Aorta (tissue), 5 donors: ENCODE results near the gene SNX33. TPM values are rescaled to one million over a fixed set of nuclear protein-coding genes. Genes with fewer than 3 reads are reported as not detected.

ENCODE experiments used
- ATAC-seq: fragments of 200-7000 bp; cut with Tn5 transposase; one replicate; pipeline ENCODE4 v1.9.1; 2022; ENCODE audit warnings: moderate library complexity; ENCODE audit not compliant: low FRiP score
- DNase-seq, 2 donors: peaks; one replicate each; pipeline ENCODE4 v3.0.0-alpha.2; 2020
- H3K27ac ChIP-seq, 2 donors: one replicate each; pipeline ENCODE4 v1.5.1; 2013; ENCODE audit warnings: low read length in 2 of 2, mild to moderate bottlenecking in 2 of 2, moderate library complexity in 2 of 2, control low read depth in 1 of 2, inconsistent platforms in 1 of 2, low read depth in 1 of 2
- H3K27me3 ChIP-seq, 2 donors: one replicate each; pipeline ENCODE4 v1.6.1; 2013; ENCODE audit warnings: control low read depth in 1 of 2, low read length in 1 of 2, mild to moderate bottlenecking in 1 of 2, moderate library complexity in 1 of 2; ENCODE audit not compliant: insufficient read depth in 2 of 2, control insufficient read depth in 1 of 2
- H3K36me3 ChIP-seq, 2 donors: one replicate each; pipeline ENCODE4 v1.6.1; 2013; ENCODE audit warnings: control low read depth in 1 of 2, low read length in 1 of 2, mild to moderate bottlenecking in 1 of 2; ENCODE audit not compliant: insufficient read depth in 2 of 2, control insufficient read depth in 1 of 2
- H3K4me1 ChIP-seq, 2 donors: one replicate each; pipeline ENCODE4 v1.6.1; 2013; ENCODE audit warnings: low read length in 2 of 2, control low read depth in 1 of 2, mild to moderate bottlenecking in 1 of 2, moderate library complexity in 1 of 2; ENCODE audit not compliant: insufficient read depth in 2 of 2, control insufficient read depth in 1 of 2
- H3K4me3 ChIP-seq, 2 donors: one replicate each; pipeline ENCODE4 v1.5.1; 2013; ENCODE audit warnings: low read length in 2 of 2, control low read depth in 1 of 2, mild to moderate bottlenecking in 1 of 2
- H3K9me3 ChIP-seq: one replicate; pipeline ENCODE4 v1.6.1; 2013; ENCODE audit warnings: mild to moderate bottlenecking, low read length; ENCODE audit not compliant: control insufficient read depth
- WGBS, 2 donors: extraction: QIAGEN DNeasy Blood & Tissue Kit; methylation state at CpG; one replicate each; pipeline ENCODE4 v1.1.7; 2013; 5-methylcytosine and 5-hydroxymethylcytosine counted together
- intact Hi-C, 2 donors: fragments of 100-400 bp; cut with DNase I; formaldehyde crosslinking; loops; one replicate each; pipeline versions ENCODE4 v1.14.2 to v1.15.0; 2022
- polyA plus RNA-seq, 2 donors: library from polyadenylated mRNA; stranded (reverse); fragments of 200-250 nt; gene quantifications; one replicate each; pipeline ENCODE4 v1.2.3, GENCODE V29; 2013
- total RNA-seq, 2 donors: library from RNA; stranded (reverse); fragmentation: NEBNext Ultra II Directional; extraction: Animal tissue kit (Norgen Biotek cat#: 25700); gene quantifications; one replicate each; pipeline ENCODE4 v1.2.1, GENCODE V29; 2021
- donor health status: healthy with polysubstance abuse.
- donor health status: Bipolar disorder and iron deficiency.
- donor health status: DM: no; HTN: no; CAD: no.
- donor health status: DM: no; HTN: no; CAD: no.
- donor health status: DM: yes; HTN: yes; CAD: no.

SNX33 gene
- total and polyA plus RNA-seq, 4 donors, result 6.3 to 59.5 (median 28.8) TPM

GRCh38 chr15:75655931-75656330 is 8.2 kb downstream of the SNX33 start:
- intact Hi-C loops, result no loop called here
- DNase-seq (no peak), ATAC-seq (no peak)
- no peaks in the 10 kb centered on the region for H3K27me3 ChIP-seq
- peaks cover 0 to 6% of the 10 kb centered on the region in 2 donors for H3K36me3 ChIP-seq
- no peaks in the 10 kb centered on the region for H3K9me3 ChIP-seq
- H3K27ac ChIP-seq, result no peak overlapping the region
- no peak overlapping the region for H3K4me3 ChIP-seq
- 70 to 72% methylated on average over 4 of the region's 4 CpGs for WGBS, 2 donors
- peaks cover 0 to 3% of the 10 kb centered on the region in 2 donors for H3K4me1 ChIP-seq

GRCh38 chr15:75656331-75656730 is 8.6 kb downstream of the SNX33 start:
- no peaks in the 10 kb centered on the region for H3K9me3 ChIP-seq
- DNase-seq (no peak), ATAC-seq (no peak)
- peaks cover 0 to 3% of the 10 kb centered on the region in 2 donors for H3K4me1 ChIP-seq
- intact Hi-C loops, result no loop called here
- H3K27ac ChIP-seq, result no peak overlapping the region
- no peaks in the 10 kb centered on the region for H3K27me3 ChIP-seq
- 90 to 92% methylated on average over 5 of the region's 5 CpGs for WGBS, 2 donors
- H3K36me3 ChIP-seq, result peaks cover 0 to 6% of the 10 kb centered on the region in 2 donors
- H3K4me3 ChIP-seq, result no peak overlapping the region

- intact Hi-C loops, result no loop called here
- Histone ChIP-seq H3K36me3 (peaks cover 0 to 6% of the 10 kb centered on the region in 2 donors), H3K27ac (no peak overlapping the region), H3K4me1 (peaks cover 0 to 6% of the 10 kb centered on the region in 2 donors), H3K27me3 (no peaks in the 10 kb centered on the region), H3K9me3 (no peaks in the 10 kb centered on the region), H3K4me3 (no peak overlapping the region)
- no peak for ATAC-seq
- no peak for DNase-seq
- 85 to 88% methylated on average over 22 of the region's 22 CpGs for WGBS, 2 donors
These were observed 9.1 kb downstream of the SNX33 start for GRCh38 chr15:75656813-75657212.

- Histone ChIP-seq H3K9me3 (no peaks in the 10 kb centered on the region), H3K27ac (peak overlapping the region; percentile 5 to 38), H3K4me1 (peaks cover 0 to 6% of the 10 kb centered on the region in 2 donors), H3K27me3 (no peaks in the 10 kb centered on the region), H3K36me3 (peaks cover 0 to 6% of the 10 kb centered on the region in 2 donors), H3K4me3 (no peak overlapping the region)
- no peak for ATAC-seq
- DNase-seq, result no peak
- 37 to 42% methylated on average over 7 to 9 of the region's 9 CpGs for WGBS, 2 donors
- intact Hi-C loops, result no loop called here
These were observed 11.5 kb downstream of the SNX33 start for GRCh38 chr15:75659141-75659771.

- peak overlapping the region; percentile 10 to 85 for H3K27ac ChIP-seq
- H3K9me3 ChIP-seq, result no peaks in the 10 kb centered on the region
- no peak overlapping the region for H3K4me3 ChIP-seq
- H3K4me1 ChIP-seq, result peaks cover 0 to 6% of the 10 kb centered on the region in 2 donors
- ATAC-seq, result no peak
- intact Hi-C loops, result loop anchor here in 1 of 2 donors (2.0 kb wide), 1 partner anchor 13 kb away; the partner anchor contains the start of gene SNX33
- no peak for DNase-seq
- 65 to 69% methylated on average over 17 of the region's 17 CpGs for WGBS, 2 donors
- no peaks in the 10 kb centered on the region for H3K27me3 ChIP-seq
- peaks cover 0 to 6% of the 10 kb centered on the region in 2 donors for H3K36me3 ChIP-seq
These were observed 12.4 kb downstream of the SNX33 start for GRCh38 chr15:75659928-75660645.

GRCh38 chr15:75661100-75661755 is 13.5 kb downstream of the SNX33 start:
- peak; percentile 93 for ATAC-seq
- H3K4me1 ChIP-seq, result peaks cover 0 to 6% of the 10 kb centered on the region in 2 donors
- intact Hi-C loops, result loop anchor here in 1 of 2 donors (2.0 kb wide), 1 partner anchor 14 kb away; the partner anchor contains the start of gene SNX33

GRCh38 chr15:75661756-75662140 is 14.0 kb downstream of the SNX33 start:
- Histone ChIP-seq H3K4me1 (peaks cover 0 to 6% of the 10 kb centered on the region in 2 donors), H3K36me3 (peaks cover 0 to 6% of the 10 kb centered on the region in 2 donors), H3K9me3 (no peaks in the 10 kb centered on the region), H3K4me3 (no peak overlapping the region), H3K27me3 (no peaks in the 10 kb centered on the region), H3K27ac (peak overlapping the region; percentile 65 to 98)
- intact Hi-C loops, result loop anchor here in 1 of 2 donors (2.0 kb wide), 1 partner anchor 15 kb away; the partner anchor contains the start of gene SNX33
- no peak for DNase-seq
- WGBS, 2 donors, result 51 to 62% methylated on average over 3 of the region's 3 CpGs
- ATAC-seq, result no peak

More at GRCh38 chr15:75661100-75661755, 13.5 kb downstream of the SNX33 start:
- Histone ChIP-seq H3K36me3 (peaks cover 0 to 6% of the 10 kb centered on the region in 2 donors), H3K27ac (peak overlapping the region; percentile 65 to 98), H3K27me3 (no peaks in the 10 kb centered on the region), H3K9me3 (no peaks in the 10 kb centered on the region), H3K4me3 (no peak overlapping the region)
- peak; percentile 96 to 98 for DNase-seq
- WGBS, 2 donors, result 7 to 10% methylated on average over 13 to 14 of the region's 14 CpGs

- Histone ChIP-seq H3K27ac (peak overlapping the region; percentile 18 to 33), H3K4me1 (peaks cover 6% of the 10 kb centered on the region in 2 donors), H3K4me3 (no peak overlapping the region), H3K9me3 (no peaks in the 10 kb centered on the region), H3K27me3 (no peaks in the 10 kb centered on the region), H3K36me3 (no peaks in the 10 kb centered on the region)
- no peak for DNase-seq
- intact Hi-C loops, result no loop called here
- no peak for ATAC-seq
- 85 to 92% methylated on average over 9 of the region's 9 CpGs for WGBS, 2 donors
These were observed 15.3 kb downstream of the SNX33 start for GRCh38 chr15:75662823-75663519.
